ENCODE data around the gene C11orf71.

Gene C11orf71

DNA sequence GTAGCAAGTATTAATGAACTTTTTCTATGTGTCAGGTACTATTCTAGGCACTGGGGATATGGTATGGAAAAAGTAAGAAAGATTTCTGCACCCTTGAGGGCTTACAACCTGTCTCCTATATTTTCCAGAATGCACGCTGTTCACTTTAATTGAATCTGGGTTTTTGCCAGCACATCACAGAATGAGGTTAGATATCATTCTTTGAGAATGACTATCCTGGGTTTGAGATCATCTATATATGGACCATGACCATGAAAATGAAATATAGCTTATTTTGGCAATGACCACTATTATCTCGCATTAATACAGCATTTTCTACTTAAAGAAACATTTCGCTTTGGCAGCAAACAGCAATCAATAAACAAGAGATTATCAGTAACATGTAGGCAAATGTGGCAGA is 46.9 kb downstream of the C11orf71 start:
- DNase-seq = no peak

DNA sequence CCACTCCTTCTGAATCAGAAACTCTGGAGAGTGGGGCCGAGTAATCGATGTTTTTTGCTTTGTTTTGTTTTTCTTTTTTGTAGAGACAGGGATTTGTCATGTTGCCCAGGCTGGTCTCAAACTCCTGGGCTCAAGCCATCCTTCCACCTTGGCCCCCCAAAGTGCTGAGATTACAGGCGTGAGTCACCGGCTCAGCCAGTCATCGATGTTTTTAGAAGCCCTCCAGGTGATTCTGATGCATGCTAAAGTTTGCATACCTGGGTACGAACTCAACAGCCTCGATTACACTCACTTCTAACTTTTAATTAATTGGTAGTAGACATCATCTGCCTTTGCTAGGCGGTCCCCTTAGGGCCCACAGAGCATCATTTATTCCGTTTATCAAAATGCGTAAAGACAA is 50.3 kb downstream of the C11orf71 start:
- no peak for DNase-seq

All from stimulated activated CD4-positive, alpha-beta T cell treated with anti-CD3 and anti-CD28 coated beads, Interleukin-15, amount 100 ng/mL, for 24 hours (primary cell).